ENCODE data around the gene OBP2A.

The OBP2A gene

GRCh38 chr9:135505406-135506187 lies 40.3 kb upstream of the OBP2A start:
- ChIA-PET CTCF (interaction anchor here (0.8 to 1.9 kb wide), 6 partner anchors 7 to 25 kb away, joined by 3 to 6 read pairs (median 4); no protein-coding TSS in a partner anchor), POLR2A (no interaction called here)
- DNase-seq (ENCODE audit: extremely low spot score): no peak
- no peak for TF ChIP-seq CTCF (IDR thresholded peaks at IDR 0.05; ENCODE audit: control extremely low read depth, extremely low read depth, low read depth, missing control alignments)

- TF ChIP-seq CTCF (IDR thresholded peaks at IDR 0.05; ENCODE audit: control extremely low read depth, extremely low read depth, low read depth, missing control alignments): no peak
- ChIA-PET POLR2A (no interaction called here), CTCF (no interaction called here)
- DNase-seq (ENCODE audit: extremely low spot score): no peak
Measured at GRCh38 chr9:135506327-135507103, 39.4 kb upstream of the OBP2A start.

- POLR2A ChIA-PET: no interaction called here
- CTCF ChIA-PET: no interaction called here
- no peak for DNase-seq (ENCODE audit: extremely low spot score)
- no peak for TF ChIP-seq CTCF (IDR thresholded peaks at IDR 0.05; ENCODE audit: control extremely low read depth, extremely low read depth, low read depth, missing control alignments)
Measured at GRCh38 chr9:135507104-135508035, 38.6 kb upstream of the OBP2A start.

GRCh38 chr9:135508211-135508820 lies 37.6 kb upstream of the OBP2A start:
- POLR2A ChIA-PET: no interaction called here
- DNase-seq (ENCODE audit: extremely low spot score): no peak
- CTCF ChIA-PET: no interaction called here
- no peak for TF ChIP-seq CTCF (IDR thresholded peaks at IDR 0.05; ENCODE audit: control extremely low read depth, extremely low read depth, low read depth, missing control alignments)

GRCh38 chr9:135509458-135509857 lies 36.5 kb upstream of the OBP2A start:
- no peak for TF ChIP-seq CTCF (IDR thresholded peaks at IDR 0.05; ENCODE audit: control extremely low read depth, extremely low read depth, low read depth, missing control alignments)
- DNase-seq (ENCODE audit: extremely low spot score): no peak
- POLR2A ChIA-PET: no interaction called here
- CTCF ChIA-PET: no interaction called here

- no peak for DNase-seq (ENCODE audit: extremely low spot score)
- ChIA-PET POLR2A (no interaction called here), CTCF (interaction anchor here (1.4 kb wide), 1 partner anchor 7 kb away, joined by 4 read pairs; no protein-coding TSS in a partner anchor)
- TF ChIP-seq CTCF (IDR thresholded peaks at IDR 0.05; ENCODE audit: control extremely low read depth, extremely low read depth, low read depth, missing control alignments): no peak
Measured at GRCh38 chr9:135512241-135512603, 33.7 kb upstream of the OBP2A start.
